HG03060 (cell line): ENCODE data around the gene GAA.

Experiments used
- ATAC-seq: cut with Tn5 transposase; IDR thresholded peaks from one replicate; pipeline ENCODE4 v1.9.1; 2021; ENCODE audit warnings: low read depth, moderate number of reproducible peaks; ENCODE audit not compliant: unreplicated experiment

GAA gene

GRCh38 chr17:80102664-80103448 lies 1.5 kb downstream of the GAA start:
- ATAC-seq, result no peak

GRCh38 chr17:80103449-80104085 lies 2.2 kb downstream of the GAA start:
- ATAC-seq, result no peak

GRCh38 chr17:80104321-80104955 lies 3.1 kb downstream of the GAA start:
- no peak for ATAC-seq

- ATAC-seq, result no peak
These were observed 3.6 kb downstream of the GAA start for GRCh38 chr17:80104956-80105375.

GRCh38 chr17:80105762-80106161 lies 4.4 kb downstream of the GAA start:
- ATAC-seq, result no peak

- ATAC-seq, result no peak
These were observed 4.8 kb downstream of the GAA start for GRCh38 chr17:80106176-80106575.

- ATAC-seq, result no peak
These were observed 5.4 kb downstream of the GAA start for GRCh38 chr17:80106751-80107150.

- ATAC-seq, result no peak
These were observed 6.0 kb downstream of the GAA start for GRCh38 chr17:80107231-80108021.

- ATAC-seq, result no peak
These were observed 6.9 kb downstream of the GAA start for GRCh38 chr17:80108036-80108971.

GRCh38 chr17:80109066-80109660 lies 7.8 kb downstream of the GAA start:
- no peak for ATAC-seq

- ATAC-seq, result no peak
These were observed 8.5 kb downstream of the GAA start for GRCh38 chr17:80109713-80110446.

GRCh38 chr17:80110447-80110812 lies 9.0 kb downstream of the GAA start:
- no peak for ATAC-seq

GRCh38 chr17:80110927-80111701 lies 9.7 kb downstream of the GAA start:
- no peak for ATAC-seq

GRCh38 chr17:80111702-80112470 lies 10.5 kb downstream of the GAA start:
- ATAC-seq, result no peak

GRCh38 chr17:80112471-80113032 lies 11.2 kb downstream of the GAA start:
- no peak for ATAC-seq

GRCh38 chr17:80113033-80113484 lies 11.7 kb downstream of the GAA start:
- ATAC-seq, result no peak

- ATAC-seq, result no peak
These were observed 13.4 kb downstream of the GAA start for GRCh38 chr17:80114758-80115157.
